NCI-H1436 treated with DMSO at 0.1 percent for 48 hours (cell line): ENCODE results near the gene BRIP1.
"Not testable (repeated sequence)": the region's sequence is repeated elsewhere in the genome, so short reads cannot be mapped to it uniquely, and the experiment has no call there.

ENCODE experiments used
- DNase-seq: peaks from one replicate; lab custom pipeline; 2025; lab: John Stamatoyannopoulos, UW

BRIP1 gene

DNA sequence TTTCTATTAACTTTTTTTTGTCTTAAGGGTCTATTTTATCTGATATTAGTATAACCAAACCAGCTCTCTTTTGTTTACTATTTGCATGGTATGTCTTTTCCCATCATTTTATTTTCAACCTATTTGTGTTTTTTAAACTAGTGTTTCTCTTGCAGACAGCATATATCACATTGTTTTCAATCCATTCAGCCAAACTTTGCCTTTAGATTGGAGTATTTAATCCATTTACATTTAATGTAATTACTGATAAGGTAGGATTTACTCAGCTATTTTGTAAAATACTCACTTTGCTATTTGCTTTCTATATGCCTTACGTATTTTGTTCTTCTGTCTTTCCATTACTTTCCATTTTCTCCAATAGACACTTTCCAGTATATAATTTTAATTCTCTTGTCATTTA lies 164.3 kb downstream of the BRIP1 start:
- DNase-seq: no peak

- no peak for DNase-seq
These were observed 165.1 kb downstream of the BRIP1 start for GRCh38 chr17:61698244-61698643.

- no peak for DNase-seq
These were observed 167.5 kb downstream of the BRIP1 start for GRCh38 chr17:61695779-61696337.

- no peak for DNase-seq
These were observed 169.2 kb downstream of the BRIP1 start for GRCh38 chr17:61694095-61694494.

- DNase-seq: no peak
These were observed 173.6 kb downstream of the BRIP1 start for GRCh38 chr17:61689610-61690180.

DNA sequence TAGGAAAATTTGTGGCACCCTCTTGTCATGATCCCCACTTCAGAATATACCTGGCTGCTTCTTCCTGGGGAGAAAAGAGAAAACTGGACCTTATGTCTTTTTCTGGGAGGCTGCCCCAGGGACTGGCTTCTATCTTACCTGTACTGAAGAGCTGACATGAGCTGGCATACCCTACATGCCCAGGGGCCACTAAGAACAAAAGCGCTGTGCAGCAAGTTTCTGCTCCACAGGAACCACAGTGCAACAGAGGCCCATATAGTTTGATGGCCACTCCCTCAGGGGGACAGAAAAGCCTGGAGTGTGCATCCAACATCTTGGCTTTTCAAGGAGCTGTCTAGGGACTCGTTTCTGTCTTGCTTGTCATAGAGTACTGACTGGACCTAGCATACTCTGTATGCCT lies 175.6 kb downstream of the BRIP1 start:
- no peak for DNase-seq

GRCh38 chr17:61686113-61686512 lies 177.2 kb downstream of the BRIP1 start:
- no peak for DNase-seq

DNA sequence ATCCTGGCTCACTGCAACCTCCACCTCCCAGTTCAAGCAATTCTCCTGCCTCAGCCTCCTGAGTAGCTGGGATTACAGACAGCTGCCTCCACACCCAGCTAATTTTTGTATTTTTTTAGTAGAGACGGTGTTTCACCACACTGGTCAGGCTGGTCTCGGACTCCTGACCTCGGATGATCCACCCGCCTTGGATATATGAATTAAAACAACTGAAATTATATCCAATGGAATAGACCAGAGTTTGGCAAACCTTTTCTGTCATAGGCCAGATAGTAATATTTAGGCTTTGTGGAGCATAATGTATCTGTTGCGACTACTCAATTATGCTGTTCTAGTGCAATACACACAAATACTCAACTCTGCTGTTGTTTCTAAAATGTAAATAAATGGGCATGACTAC lies 178.5 kb downstream of the BRIP1 start:
- DNase-seq: no peak

- DNase-seq: no peak
These were observed 179.2 kb downstream of the BRIP1 start for GRCh38 chr17:61684172-61684571.

DNA sequence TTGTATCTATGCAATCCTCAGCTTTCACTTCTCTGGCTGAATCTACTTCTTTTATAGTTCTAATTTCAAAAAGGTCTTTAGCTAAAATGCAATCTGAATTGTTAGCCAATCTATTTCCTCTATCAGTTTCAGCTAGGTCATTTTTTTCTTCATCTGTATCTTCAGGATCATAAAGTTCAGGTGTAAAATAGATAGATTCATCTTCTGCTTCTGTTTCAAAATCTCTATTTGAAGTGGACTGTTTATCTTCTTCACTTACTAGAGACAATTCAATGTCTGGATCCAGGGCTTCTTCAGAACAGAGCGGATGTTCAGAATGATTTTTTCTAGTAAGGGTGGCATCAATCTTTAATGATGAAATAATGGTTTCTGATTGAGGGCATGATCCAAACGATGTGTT lies 179.9 kb downstream of the BRIP1 start:
- no peak for DNase-seq

DNA sequence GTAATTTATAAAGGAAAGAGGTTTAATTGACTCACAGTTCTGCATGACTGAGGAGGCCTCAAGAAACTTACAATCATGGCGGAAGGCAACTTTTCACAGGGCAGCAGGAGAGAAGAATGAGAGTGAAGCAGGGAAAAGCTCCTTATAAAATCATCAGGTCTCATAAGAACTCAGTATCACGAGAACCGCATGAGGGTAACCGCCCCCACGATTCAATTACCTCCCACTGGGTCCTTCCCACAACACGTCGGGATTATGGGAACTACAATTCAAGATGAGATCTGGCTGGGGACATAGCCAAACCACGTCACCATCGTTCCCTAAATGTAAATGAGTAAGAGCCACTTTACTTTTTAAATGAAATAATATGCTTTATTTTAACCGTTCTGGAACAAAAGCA lies 182.4 kb downstream of the BRIP1 start:
- no peak for DNase-seq

- DNase-seq: peak; percentile 25
These were observed 185.0 kb downstream of the BRIP1 start for GRCh38 chr17:61678339-61678738.

DNA sequence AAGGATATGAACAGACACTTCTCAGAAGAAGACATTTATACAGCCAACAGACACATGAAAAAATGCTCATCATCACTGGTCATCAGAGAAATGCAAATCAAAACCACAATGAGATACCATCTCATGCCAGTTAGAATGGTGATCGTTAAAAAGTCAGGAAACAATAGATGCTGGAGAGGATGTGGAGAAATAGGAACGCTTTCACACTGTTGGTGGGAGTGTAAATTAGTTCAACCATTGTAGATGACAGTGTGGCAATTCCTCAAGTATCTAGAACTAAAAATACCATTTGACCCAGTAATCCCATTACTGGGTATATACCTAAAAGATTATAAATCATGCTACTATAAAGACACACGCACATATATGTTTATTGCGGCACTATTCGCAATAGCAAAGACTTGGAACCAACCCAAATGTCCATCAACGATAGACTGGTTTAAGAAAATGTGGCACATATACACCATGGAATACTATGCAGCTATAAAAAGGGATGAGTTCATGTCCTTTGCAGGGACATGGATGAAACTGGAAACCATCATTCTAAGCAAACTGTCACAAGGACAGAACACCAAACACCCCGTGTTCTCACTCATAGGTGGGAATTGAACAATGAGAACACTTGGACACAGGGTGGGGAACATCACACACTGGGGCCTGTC lies 186.0 kb downstream of the BRIP1 start:
- not testable (repeated sequence) for DNase-seq

GRCh38 chr17:61676522-61676921 lies 186.8 kb downstream of the BRIP1 start:
- DNase-seq: not testable (repeated sequence)

DNA sequence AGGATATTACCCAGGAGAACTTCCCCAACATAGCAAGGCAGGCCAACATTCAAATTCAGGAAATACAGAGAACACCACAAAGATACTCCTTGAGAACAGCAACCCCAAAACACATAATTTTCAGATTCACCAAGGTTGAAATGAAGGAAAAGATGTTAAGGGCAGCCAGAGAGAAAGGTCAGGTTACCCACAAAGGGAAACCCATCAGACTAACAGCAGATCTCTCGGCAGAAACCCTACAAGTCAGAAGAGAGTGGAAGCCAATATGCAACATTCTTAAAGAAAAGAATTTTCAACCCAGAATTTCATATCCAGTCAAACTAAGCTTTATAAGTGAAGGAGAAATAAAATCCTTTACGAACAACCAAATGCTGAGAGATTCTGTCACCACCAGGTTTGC lies 188.7 kb downstream of the BRIP1 start:
- DNase-seq: not testable (repeated sequence)

GRCh38 chr17:61673019-61673897 lies 190.1 kb downstream of the BRIP1 start:
- not testable (repeated sequence) for DNase-seq

GRCh38 chr17:61672140-61672539 lies 191.2 kb downstream of the BRIP1 start:
- DNase-seq: no peak

- DNase-seq: no peak
These were observed 192.6 kb downstream of the BRIP1 start for GRCh38 chr17:61670691-61671090.

DNA sequence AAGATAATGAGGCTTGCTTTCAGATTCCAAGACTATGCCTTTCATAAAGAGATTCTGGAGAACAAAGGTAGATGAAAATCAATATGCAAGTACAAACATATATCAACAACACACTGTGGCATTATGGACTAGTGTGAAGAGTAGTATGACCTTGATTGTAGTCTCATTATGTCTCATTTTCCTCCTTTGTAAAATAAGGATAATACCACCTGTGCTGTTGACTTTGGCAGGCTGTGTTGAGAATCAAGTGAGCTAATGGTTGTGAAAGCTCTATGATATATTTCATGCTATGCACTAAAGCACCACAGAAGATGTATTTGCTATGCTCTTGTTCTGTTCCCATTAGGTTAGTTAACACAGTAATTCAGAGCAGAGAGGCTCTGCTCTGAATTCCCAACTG lies 193.8 kb downstream of the BRIP1 start:
- peak; percentile 97 for DNase-seq

- DNase-seq: no peak
These were observed 194.8 kb downstream of the BRIP1 start for GRCh38 chr17:61668486-61668885.

DNA sequence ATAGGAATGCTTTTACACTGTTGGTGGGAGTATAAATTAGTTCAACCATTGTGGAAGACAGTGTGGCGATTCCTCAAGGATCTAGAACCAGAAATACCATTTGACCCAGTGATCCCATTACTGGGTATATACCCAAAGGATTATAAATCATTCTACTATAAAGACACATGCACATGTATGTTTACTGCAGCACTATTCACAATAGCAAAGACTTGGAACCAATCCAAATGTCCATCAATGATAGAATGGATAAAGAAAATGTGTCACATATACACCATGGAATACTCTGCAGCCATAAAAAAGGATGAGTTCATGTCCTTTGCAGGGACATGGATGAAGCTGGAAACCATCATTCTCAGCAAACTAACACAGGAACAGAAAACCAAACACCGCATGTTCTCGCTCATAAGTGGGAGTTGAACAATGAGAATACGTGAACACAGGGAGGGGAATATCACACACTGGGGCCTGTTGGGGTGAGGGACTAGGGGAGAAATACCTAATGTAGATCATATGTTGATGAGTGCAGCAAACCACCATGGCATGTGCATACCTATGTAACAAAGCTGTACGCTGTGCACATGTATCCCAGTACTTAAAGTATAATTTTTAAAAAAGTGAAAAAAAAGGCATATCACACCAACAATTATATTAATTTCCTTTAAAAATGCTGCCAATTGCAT lies 196.8 kb downstream of the BRIP1 start:
- not testable (repeated sequence) for DNase-seq

- no peak for DNase-seq
These were observed 200.0 kb downstream of the BRIP1 start for GRCh38 chr17:61663310-61663709.
